Naive B cell (primary cell): ENCODE measurements around the gene HOGA1. TPM values are rescaled to one million over a fixed set of nuclear protein-coding genes. Genes with fewer than 3 reads are reported as not detected.

Experiments used
- ATAC-seq, 2 donors: fragments of 150-1000 bp; cut with Tn5 transposase; 2 replicates each; pipeline ENCODE4 v1.10.0; 2021; ENCODE audit warnings: low read depth in 2 of 2, mild to moderate bottlenecking in 2 of 2, moderate library complexity in 2 of 2
- DNase-seq: peaks from one replicate; pipeline ENCODE4 v3.0.0; 2022
- H3K27ac Mint-ChIP-seq, 6 donors: one replicate each; pipeline ENCODE4 v1.8.0; 2020 to 2022; ENCODE audit warnings: mild to moderate bottlenecking in 6 of 6, mixed read lengths in 6 of 6, moderate library complexity in 5 of 6, inconsistent platforms in 2 of 6
- H3K27me3 Mint-ChIP-seq, 3 donors: one replicate each; pipeline ENCODE4 v1.8.0; 2021 to 2022; ENCODE audit warnings: mixed read lengths in 3 of 3, mild to moderate bottlenecking in 1 of 3
- H3K36me3 Mint-ChIP-seq, 2 donors: one replicate each; pipeline ENCODE4 v1.8.0; 2020 to 2022; ENCODE audit warnings: mixed read lengths in 2 of 2, inconsistent platforms in 1 of 2, mild to moderate bottlenecking in 1 of 2
- H3K4me1 Mint-ChIP-seq, 3 donors: one replicate each; pipeline ENCODE4 v1.8.0; 2020 to 2022; ENCODE audit warnings: mixed read lengths in 3 of 3, inconsistent platforms in 1 of 3, mild to moderate bottlenecking in 1 of 3, moderate library complexity in 1 of 3
- H3K4me3 Mint-ChIP-seq, 8 donors: one replicate each; pipeline ENCODE4 v1.8.0; 2020 to 2022; ENCODE audit warnings: mild to moderate bottlenecking in 8 of 8, mixed read lengths in 8 of 8, moderate library complexity in 8 of 8, inconsistent platforms in 2 of 8
- H3K9me3 Mint-ChIP-seq, 7 donors: one replicate each; pipeline ENCODE4 v1.8.0; 2020 to 2022; ENCODE audit warnings: mixed read lengths in 7 of 7, mild to moderate bottlenecking in 5 of 7, inconsistent platforms in 2 of 7, moderate library complexity in 1 of 7
- polyA plus RNA-seq, 6 donors: library from polyadenylated mRNA; unstranded; fragments of 300-500 nt; fragmentation: Illumina TruSeq; gene quantifications; one replicate each; pipeline ENCODE4 v1.2.3, GENCODE V29; 2021; ENCODE audit warnings: low read depth in 6 of 6

The HOGA1 gene
- polyA plus RNA-seq, 6 donors from 2014 or later, result not detected

DNA sequence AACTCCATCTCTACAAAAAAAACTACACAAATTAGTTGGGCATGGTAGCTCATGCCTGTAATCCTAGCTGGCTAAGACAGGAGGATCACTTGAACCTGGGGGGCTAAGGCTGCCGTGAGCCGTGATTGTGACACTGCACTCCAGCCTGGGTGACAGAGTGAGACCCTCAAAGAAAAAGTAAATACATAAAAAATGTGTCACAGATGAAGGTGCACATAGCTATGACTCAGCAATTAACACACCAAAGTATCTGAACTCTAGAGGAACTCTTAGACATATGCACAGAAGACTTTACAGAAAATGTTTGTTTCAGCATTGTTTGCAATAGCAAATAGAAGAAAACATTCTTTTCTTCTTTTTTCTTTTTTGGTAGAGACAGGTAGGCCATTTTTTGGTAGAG, 13.6 kb downstream of the HOGA1 start:
- DNase-seq, result no peak

DNA sequence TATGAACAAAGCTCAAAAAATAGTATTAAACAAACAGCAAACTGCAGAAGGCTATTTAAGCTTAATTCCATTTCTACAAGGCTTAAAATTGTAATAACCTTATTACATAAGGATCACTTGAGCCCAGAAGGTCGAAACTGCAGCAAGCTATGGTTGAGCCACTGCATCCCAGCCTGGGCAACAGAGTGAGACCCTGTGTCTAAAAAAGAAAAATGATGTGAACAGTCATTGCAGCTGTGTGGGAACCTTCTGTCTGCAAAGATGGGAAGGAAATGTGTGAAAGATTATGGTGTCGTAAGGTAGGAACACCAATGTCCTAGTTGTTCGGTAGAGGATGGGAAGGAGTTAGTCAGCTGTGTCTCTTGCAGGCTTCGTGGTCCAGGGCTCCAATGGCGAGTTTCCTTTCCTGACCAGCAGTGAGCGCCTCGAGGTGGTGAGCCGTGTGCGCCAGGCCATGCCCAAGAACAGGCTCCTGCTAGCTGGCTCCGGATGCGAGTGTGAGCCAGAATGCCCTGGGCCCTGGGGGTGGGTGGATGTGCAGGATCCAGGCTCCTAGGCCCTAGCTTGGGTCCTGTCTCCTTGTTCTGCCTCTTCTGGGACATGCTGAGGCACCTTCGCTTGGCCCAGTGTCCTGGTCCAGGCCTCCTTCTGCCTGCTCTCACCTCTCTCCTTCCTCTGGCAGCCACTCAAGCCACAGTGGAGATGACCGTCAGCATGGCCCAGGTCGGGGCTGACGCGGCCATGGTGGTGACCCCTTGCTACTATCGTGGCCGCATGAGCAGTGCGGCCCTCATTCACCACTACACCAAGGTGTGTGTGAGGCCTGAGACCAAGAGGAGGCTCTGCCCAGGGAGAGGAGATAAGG, 14.4 kb downstream of the HOGA1 start:
- DNase-seq, result no peak
- H3K36me3 Mint-ChIP-seq, result no peaks in the 10 kb centered on the region
- H3K27me3 Mint-ChIP-seq, result peaks cover 0 to 14% (median 0%) of the 10 kb centered on the region in 3 donors
- no peaks in the 10 kb centered on the region for H3K9me3 Mint-ChIP-seq
- no peak overlapping the region for H3K27ac Mint-ChIP-seq
- H3K4me1 Mint-ChIP-seq, result no peaks in the 10 kb centered on the region
- no peak for ATAC-seq
- H3K4me3 Mint-ChIP-seq, result peak overlapping the region in 1 of 8 donors; percentile 44

More for the DNA sequence above, 13.6 kb downstream of the HOGA1 start:
- Mint-ChIP-seq H3K4me3 (peak overlapping the region in 1 of 8 donors; percentile 63), H3K9me3 (no peaks in the 10 kb centered on the region), H3K27ac (peak overlapping the region in 2 of 6 donors; percentile 26 to 44), H3K4me1 (no peaks in the 10 kb centered on the region), H3K36me3 (no peaks in the 10 kb centered on the region), H3K27me3 (peaks cover 0 to 14% (median 0%) of the 10 kb centered on the region in 3 donors)
- ATAC-seq, result no peak

DNA sequence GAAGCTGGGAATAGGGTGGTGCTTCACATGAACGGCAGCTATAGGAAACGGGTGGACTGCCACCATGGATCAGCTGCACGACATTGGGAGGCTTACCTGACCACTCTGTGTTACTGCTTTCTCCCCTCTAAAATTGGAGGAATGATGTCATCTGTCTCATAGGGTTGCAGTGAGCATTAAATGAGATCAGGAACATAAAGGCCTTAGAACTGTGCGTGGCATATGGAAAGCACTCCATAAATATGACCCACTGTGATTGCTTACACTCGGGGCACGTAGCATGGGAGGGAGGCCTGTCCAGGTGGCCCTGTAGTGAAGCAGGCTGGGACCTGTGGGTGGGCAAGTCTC, 15.1 kb downstream of the HOGA1 start:
- DNase-seq (no peak), ATAC-seq (no peak)
- H3K36me3 Mint-ChIP-seq, result no peaks in the 10 kb centered on the region
- no peak overlapping the region for H3K27ac Mint-ChIP-seq
- H3K4me1 Mint-ChIP-seq, result no peaks in the 10 kb centered on the region
- H3K4me3 Mint-ChIP-seq, result no peak overlapping the region
- H3K27me3 Mint-ChIP-seq, result peaks cover 0 to 14% (median 0%) of the 10 kb centered on the region in 3 donors
- no peaks in the 10 kb centered on the region for H3K9me3 Mint-ChIP-seq

DNA sequence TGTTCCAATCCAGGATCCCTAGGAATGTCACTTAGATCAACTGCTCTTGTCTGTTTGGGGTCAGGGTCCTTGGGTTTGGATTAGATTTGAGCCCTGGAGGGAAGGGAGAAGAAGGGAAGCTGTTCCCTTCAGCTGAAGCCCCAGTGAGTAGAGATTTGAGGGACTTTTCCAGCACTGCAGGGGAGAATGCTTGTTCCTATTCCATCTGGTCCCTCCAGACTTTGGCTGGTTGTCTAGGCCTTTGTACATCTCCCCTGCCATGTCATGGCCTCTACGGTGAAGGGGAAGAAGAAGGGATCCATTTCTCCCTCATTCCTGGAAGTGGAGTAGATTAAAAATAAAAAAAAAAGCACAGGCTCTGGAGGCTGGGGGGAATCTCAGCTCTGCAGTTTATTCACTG, 16.4 kb downstream of the HOGA1 start:
- H3K27ac Mint-ChIP-seq, result no peak overlapping the region
- H3K36me3 Mint-ChIP-seq, result no peaks in the 10 kb centered on the region
- H3K4me3 Mint-ChIP-seq, result no peak overlapping the region
- H3K9me3 Mint-ChIP-seq, result no peaks in the 10 kb centered on the region
- H3K4me1 Mint-ChIP-seq, result no peaks in the 10 kb centered on the region
- DNase-seq (no peak), ATAC-seq (no peak)
- H3K27me3 Mint-ChIP-seq, result peaks cover 0 to 13% (median 0%) of the 10 kb centered on the region in 3 donors

DNA sequence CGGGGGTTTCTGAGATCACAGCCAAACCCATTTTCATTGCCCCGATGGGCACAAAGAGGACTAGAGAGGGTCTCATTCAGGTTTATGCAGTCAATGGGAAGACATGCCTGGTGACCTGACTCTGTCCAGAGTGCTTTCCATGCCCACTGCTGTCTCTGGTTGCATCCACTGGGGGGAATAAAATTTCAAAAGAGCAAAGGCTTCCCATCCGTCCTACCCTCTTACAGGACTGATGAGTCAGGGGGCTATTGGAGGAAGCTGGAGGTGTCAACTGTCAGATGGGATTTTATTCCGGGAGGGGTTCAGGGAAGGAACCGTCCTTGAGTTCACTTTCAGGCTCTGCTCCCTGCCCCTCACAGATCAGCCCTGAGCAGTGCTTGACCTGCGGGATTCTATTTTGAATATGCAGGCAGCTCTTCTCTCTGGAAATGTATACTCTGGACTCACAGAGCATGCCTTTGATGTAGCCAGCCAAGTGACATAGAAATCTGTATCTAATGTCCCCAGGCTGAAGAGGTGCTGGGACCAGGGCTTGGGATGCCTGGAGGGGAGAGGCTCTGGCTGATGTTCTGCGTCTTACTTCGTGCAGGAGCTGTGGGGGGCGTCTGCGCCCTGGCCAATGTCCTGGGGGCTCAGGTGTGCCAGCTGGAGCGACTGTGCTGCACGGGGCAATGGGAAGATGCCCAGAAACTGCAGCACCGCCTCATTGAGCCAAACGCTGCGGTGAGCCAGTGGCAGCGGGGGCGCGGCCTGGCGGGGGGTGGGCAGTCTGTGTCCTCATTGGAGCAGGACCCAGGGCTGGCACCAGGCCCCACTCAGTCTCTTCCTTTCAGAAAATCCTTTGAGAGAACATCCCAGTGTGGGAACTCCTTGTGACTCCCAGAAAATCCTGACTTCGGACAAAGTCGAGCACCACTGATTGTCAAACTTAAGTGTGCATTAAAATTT, 17.4 kb downstream of the HOGA1 start:
- DNase-seq (no peak), ATAC-seq (no peak)
- Mint-ChIP-seq H3K4me3 (no peak overlapping the region), H3K36me3 (no peaks in the 10 kb centered on the region), H3K27me3 (peaks cover 0 to 6% (median 3%) of the 10 kb centered on the region in 3 donors), H3K27ac (no peak overlapping the region), H3K9me3 (no peaks in the 10 kb centered on the region), H3K4me1 (no peaks in the 10 kb centered on the region)

DNA sequence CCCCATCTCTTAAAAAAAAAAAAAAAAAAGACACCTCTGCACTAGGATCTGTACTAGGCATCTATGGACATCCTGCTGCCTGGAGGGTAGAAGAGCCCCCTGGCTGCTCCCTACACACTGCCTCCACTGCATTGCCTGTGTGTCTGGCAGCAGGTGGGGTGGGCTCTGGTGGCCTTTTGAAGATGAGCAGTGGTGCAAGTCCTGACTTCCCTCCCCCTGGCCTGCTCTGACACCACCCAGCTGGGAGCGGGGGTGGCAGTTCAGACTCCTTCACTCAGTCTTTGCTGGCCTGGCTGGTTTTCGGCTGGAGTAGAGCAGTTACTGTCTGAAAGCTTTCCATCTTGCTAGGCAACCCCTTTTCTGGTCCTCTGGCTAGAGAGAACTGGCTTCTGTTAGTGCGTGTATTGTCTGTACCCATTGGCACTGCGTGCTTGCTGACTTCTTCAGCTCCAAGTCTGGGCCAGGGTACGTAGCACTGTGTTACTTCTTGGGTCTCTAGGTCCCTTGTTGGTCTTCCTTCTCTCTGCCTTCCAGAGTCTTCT, 23.0 kb downstream of the HOGA1 start:
- no peaks in the 10 kb centered on the region for H3K36me3 Mint-ChIP-seq
- H3K9me3 Mint-ChIP-seq, result no peaks in the 10 kb centered on the region
- H3K4me3 Mint-ChIP-seq, result no peak overlapping the region
- peaks cover 0 to 6% (median 5%) of the 10 kb centered on the region in 3 donors for H3K27me3 Mint-ChIP-seq
- DNase-seq (no peak), ATAC-seq (no peak)
- peak overlapping the region in 2 of 6 donors; percentile 66 to 82 for H3K27ac Mint-ChIP-seq
- H3K4me1 Mint-ChIP-seq, result no peaks in the 10 kb centered on the region

DNA sequence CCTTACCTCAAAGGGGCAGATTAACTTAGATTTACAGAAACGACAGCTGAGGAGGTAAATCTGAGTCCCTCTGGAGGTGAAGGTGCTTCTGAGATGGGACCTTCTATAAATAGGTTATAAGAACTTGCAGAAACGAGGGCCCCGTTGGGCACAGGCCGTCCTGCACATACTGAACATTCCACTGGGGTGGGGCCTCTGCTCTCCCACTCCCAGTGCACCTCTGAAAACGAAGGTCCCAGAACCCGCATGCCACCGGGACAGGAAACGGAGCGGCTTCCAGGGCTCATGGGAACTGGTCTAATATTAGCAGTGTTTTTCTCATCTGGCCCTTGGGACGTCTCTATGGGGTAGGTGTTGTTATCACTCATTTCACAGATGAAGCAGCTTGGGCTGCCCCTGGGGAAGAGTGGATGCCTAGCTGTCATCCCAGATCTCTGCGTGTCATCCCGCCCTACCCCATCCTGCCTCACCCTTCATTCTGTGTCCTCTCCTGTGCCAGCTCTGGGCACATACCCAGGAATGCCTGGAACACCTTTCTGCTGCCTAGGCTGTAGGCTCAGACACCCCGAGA, 24.9 kb downstream of the HOGA1 start:
- Mint-ChIP-seq H3K27ac (peak overlapping the region in 1 of 6 donors; percentile 83), H3K9me3 (no peaks in the 10 kb centered on the region), H3K4me3 (no peak overlapping the region), H3K36me3 (no peaks in the 10 kb centered on the region), H3K27me3 (peaks cover 0 to 6% (median 5%) of the 10 kb centered on the region in 3 donors), H3K4me1 (no peaks in the 10 kb centered on the region)
- DNase-seq (no peak), ATAC-seq (no peak)

DNA sequence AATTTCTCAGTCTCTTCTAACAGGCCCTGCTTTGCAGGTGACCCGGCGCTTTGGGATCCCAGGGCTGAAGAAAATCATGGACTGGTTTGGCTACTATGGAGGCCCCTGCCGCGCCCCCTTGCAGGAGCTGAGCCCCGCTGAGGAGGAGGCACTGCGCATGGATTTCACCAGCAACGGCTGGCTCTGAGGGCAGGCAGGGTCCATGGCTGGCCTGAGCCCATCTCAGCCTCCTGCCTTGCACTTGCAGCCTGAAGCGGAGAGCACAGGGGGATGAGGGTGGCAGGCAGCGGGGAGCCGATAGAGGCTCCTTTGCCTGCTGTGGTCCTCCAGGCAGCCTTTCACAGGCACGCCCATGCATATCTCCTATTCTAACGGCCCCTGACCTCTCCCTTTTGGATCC, 27.3 kb downstream of the HOGA1 start:
- no peak for ATAC-seq
- H3K36me3 Mint-ChIP-seq, result no peaks in the 10 kb centered on the region
- H3K4me3 Mint-ChIP-seq, result no peak overlapping the region
- H3K9me3 Mint-ChIP-seq, result no peaks in the 10 kb centered on the region
- H3K27ac Mint-ChIP-seq, result peak overlapping the region in 1 of 6 donors; percentile 18
- no peak for DNase-seq
- H3K27me3 Mint-ChIP-seq, result peaks cover 0 to 2% (median 0%) of the 10 kb centered on the region in 3 donors
- H3K4me1 Mint-ChIP-seq, result no peaks in the 10 kb centered on the region

DNA sequence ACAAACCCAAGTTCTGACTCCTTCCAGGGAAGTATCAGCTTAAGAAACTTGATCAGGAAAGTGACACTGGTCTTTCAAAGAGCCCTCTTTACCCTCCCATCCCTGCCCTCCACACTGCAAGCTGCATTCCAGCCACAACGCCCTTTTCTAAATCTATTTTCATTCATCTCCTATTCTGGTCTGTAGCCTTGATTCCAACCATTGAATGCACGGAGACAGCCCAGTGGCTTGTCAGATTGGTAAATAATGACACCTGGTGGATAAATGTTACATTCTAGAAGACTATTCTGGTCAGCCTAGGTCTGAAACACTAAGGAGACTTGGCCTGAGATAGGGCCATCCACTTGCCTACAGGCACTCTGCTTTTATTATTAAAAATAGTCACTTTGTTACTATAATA, 28.2 kb downstream of the HOGA1 start:
- no peak for ATAC-seq
- H3K36me3 Mint-ChIP-seq, result no peaks in the 10 kb centered on the region
- no peaks in the 10 kb centered on the region for H3K4me1 Mint-ChIP-seq
- no peak overlapping the region for H3K27ac Mint-ChIP-seq
- DNase-seq, result no peak
- H3K9me3 Mint-ChIP-seq, result no peaks in the 10 kb centered on the region
- H3K27me3 Mint-ChIP-seq, result no peaks in the 10 kb centered on the region
- H3K4me3 Mint-ChIP-seq, result no peak overlapping the region

DNA sequence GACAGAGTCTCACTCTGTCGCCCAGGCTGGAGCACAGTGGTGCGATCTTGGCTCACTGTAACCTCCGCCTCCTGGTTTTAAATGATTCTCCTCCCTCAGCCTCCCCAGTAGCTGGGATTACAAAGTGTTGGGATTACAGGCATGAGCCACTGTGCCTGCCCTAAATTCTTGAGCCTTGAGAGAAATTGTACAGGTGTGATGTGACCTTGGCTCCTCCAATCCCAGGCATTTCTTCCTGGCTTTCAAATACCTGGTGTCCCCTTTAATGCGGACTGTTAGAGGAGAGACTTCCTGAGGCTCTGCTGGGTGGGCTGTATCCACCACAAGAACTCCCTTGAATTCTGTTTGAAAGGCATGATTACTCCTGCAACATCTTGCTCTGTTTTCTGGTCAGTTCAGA, 34.1 kb downstream of the HOGA1 start:
- H3K4me1 Mint-ChIP-seq, result no peaks in the 10 kb centered on the region
- no peak for ATAC-seq
- H3K9me3 Mint-ChIP-seq, result no peaks in the 10 kb centered on the region
- no peaks in the 10 kb centered on the region for H3K27me3 Mint-ChIP-seq
- H3K36me3 Mint-ChIP-seq, result no peaks in the 10 kb centered on the region
- no peak for DNase-seq
- H3K4me3 Mint-ChIP-seq, result no peak overlapping the region
- no peak overlapping the region for H3K27ac Mint-ChIP-seq

DNA sequence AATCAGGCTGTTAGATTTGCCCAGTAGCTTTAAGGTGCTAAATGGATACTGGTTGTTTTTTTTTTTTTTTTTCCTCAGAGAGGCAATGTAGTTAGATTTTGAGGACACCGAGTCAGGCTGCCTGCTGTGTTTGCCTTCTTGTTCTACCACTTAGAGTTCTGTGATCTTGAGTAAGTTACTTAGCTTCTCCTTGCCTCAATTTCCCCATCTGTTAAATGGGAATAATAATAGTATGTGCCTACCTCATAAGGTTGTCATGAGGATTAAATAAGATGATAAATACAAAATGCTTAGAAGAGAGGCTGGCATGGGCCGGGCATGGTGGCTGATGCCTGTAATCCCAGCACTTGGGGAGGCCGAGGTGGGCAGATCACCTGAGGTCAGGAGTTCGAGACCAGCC, 34.5 kb downstream of the HOGA1 start:
- no peaks in the 10 kb centered on the region for H3K4me1 Mint-ChIP-seq
- ATAC-seq (no peak), DNase-seq (no peak)
- H3K36me3 Mint-ChIP-seq, result no peaks in the 10 kb centered on the region
- H3K27me3 Mint-ChIP-seq, result no peaks in the 10 kb centered on the region
- no peak overlapping the region for H3K4me3 Mint-ChIP-seq
- no peak overlapping the region for H3K27ac Mint-ChIP-seq
- no peaks in the 10 kb centered on the region for H3K9me3 Mint-ChIP-seq

DNA sequence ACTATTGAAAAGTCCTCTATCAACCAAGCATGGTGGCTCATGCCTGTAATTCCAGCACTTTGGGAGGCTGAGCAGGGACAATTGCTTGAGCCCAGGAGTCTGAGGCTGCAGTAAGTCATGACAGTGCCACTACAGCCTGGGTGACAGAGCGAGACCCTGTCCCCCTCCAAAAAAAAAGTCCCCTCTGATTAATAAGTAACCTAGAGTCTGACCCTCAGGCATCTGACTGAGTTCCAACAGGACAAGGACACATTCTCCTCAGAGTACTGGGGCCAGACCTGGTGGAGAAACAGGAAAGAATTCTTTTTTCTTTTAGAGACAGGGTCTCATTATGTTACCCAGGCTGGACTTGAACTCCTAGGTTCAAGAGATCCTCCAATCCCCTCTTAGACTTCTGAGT, 39.1 kb downstream of the HOGA1 start:
- Mint-ChIP-seq H3K4me3 (no peak overlapping the region), H3K27me3 (no peaks in the 10 kb centered on the region), H3K27ac (no peak overlapping the region), H3K4me1 (no peaks in the 10 kb centered on the region), H3K9me3 (no peaks in the 10 kb centered on the region), H3K36me3 (no peaks in the 10 kb centered on the region)
- ATAC-seq (no peak), DNase-seq (no peak)

DNA sequence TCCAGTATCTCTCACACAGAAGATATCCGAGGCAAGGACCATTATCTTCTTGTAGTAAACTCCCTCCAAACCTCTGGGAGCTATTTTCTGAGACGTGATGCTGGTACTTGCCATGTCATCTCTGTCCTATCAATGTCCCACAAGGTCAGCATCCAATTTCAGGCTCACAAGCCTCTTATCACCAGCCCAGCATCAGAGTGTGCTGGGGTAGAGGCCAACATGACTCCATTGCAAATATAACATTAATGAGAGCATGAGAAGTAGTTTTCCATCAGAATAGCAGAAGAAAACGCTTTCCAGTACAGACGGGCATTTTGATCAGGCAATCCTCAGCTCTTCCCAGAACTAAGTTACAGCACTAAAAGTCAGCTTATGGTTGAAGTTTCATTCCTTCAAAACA, 43.5 kb downstream of the HOGA1 start:
- H3K27ac Mint-ChIP-seq, result no peak overlapping the region

More for the DNA sequence above, 43.5 kb downstream of the HOGA1 start:
- ATAC-seq (no peak), DNase-seq (no peak)
- Mint-ChIP-seq H3K36me3 (no peaks in the 10 kb centered on the region), H3K27me3 (no peaks in the 10 kb centered on the region), H3K4me3 (no peak overlapping the region), H3K4me1 (peaks cover 0 to 5% (median 2%) of the 10 kb centered on the region in 3 donors), H3K9me3 (no peaks in the 10 kb centered on the region)
